Lower lobe of right lung (tissue), 2 donors: ENCODE results near the gene ODC1. TPM values are rescaled to one million over a fixed set of nuclear protein-coding genes. Genes with fewer than 3 reads are reported as not detected.
A peak's percentile ranks its signal among the peaks of the same experiment; 100 is the strongest.

ENCODE experiments used
- ATAC-seq, 2 donors: fragments of 200-7000 bp; cut with Tn5 transposase; one replicate each; pipeline ENCODE4 v1.9.1; 2020 to 2022; ENCODE audit warnings: mild to moderate bottlenecking in 2 of 2, moderate library complexity in 2 of 2
- DNase-seq: peaks from one replicate; pipeline ENCODE4 v3.0.0-alpha.2; 2020
- H3K27ac ChIP-seq: fragments of 200-600 bp; one replicate; pipeline ENCODE4 v1.8.0; 2022
- H3K27me3 ChIP-seq: fragments of 200-600 bp; one replicate; pipeline ENCODE4 v1.8.0; 2022; ENCODE audit warnings: low read depth
- H3K36me3 ChIP-seq: fragments of 200-600 bp; one replicate; pipeline ENCODE4 v1.8.0; 2022; ENCODE audit warnings: mild to moderate bottlenecking
- H3K4me1 ChIP-seq: fragments of 200-600 bp; one replicate; pipeline ENCODE4 v1.8.0; 2022
- H3K4me3 ChIP-seq: fragments of 200-600 bp; one replicate; pipeline ENCODE4 v1.8.0; 2022; ENCODE audit warnings: mild to moderate bottlenecking
- H3K9me3 ChIP-seq: fragments of 200-600 bp; one replicate; pipeline ENCODE4 v1.8.0; 2022
- intact Hi-C: fragments of 100-400 bp; cut with DNase I; formaldehyde crosslinking; loops from one replicate; pipeline ENCODE4 v1.11.0; 2022
- total RNA-seq: library from RNA; stranded (reverse); fragmentation: NEBNext Ultra II Directional; extraction: Animal tissue kit (Norgen Biotek cat#: 25700); gene quantifications from one replicate; pipeline ENCODE4 v1.2.1, GENCODE V29; 2021
- TF ChIP-seq, protein P1 (sequence below): fragments of 200-600 bp; IDR thresholded peaks from one replicate; pipeline ENCODE4 v1.8.0; 2022; ENCODE audit warnings: antibody characterized with exemption, mild to moderate bottlenecking
- donor health status: DM: no; HTN: yes; CAD: no; lungs with severe emphysema.

The ODC1 gene
- total RNA-seq, 1 donor from 2014 or later = 30.1 TPM

DNA sequence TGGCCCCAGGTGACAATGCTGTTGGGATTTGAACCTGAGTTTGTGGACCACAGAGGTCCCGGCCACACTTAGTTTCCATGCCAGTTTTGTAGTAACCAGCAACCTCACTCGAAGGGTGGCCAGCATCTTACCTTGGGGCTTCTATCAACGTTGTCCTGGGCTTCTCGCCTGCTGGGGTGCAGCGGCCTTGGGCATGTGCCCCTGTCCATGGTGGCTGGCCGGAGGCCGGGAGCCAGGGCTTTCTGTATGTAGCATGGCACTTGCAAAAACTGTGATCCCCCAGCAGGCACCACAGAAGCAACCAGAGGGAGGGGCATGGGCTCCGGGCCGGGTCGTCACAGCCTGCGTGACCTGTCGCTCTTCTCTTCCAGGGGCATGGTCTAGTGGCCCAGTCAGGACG, 51.7 kb downstream of the ODC1 start:
- peak overlapping the region; percentile 60 for H3K27ac ChIP-seq
- peaks cover 82% of the 10 kb centered on the region for H3K4me1 ChIP-seq
- no peaks in the 10 kb centered on the region for H3K27me3 ChIP-seq
- peaks cover 17% of the 10 kb centered on the region for H3K36me3 ChIP-seq
- intact Hi-C loops = no loop called here
- DNase-seq (no peak), ATAC-seq (no peak)
- TF ChIP-seq, protein P1, sequence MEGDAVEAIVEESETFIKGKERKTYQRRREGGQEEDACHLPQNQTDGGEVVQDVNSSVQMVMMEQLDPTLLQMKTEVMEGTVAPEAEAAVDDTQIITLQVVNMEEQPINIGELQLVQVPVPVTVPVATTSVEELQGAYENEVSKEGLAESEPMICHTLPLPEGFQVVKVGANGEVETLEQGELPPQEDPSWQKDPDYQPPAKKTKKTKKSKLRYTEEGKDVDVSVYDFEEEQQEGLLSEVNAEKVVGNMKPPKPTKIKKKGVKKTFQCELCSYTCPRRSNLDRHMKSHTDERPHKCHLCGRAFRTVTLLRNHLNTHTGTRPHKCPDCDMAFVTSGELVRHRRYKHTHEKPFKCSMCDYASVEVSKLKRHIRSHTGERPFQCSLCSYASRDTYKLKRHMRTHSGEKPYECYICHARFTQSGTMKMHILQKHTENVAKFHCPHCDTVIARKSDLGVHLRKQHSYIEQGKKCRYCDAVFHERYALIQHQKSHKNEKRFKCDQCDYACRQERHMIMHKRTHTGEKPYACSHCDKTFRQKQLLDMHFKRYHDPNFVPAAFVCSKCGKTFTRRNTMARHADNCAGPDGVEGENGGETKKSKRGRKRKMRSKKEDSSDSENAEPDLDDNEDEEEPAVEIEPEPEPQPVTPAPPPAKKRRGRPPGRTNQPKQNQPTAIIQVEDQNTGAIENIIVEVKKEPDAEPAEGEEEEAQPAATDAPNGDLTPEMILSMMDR = no peak
- H3K9me3 ChIP-seq = no peaks in the 10 kb centered on the region
- H3K4me3 ChIP-seq = no peak overlapping the region

DNA sequence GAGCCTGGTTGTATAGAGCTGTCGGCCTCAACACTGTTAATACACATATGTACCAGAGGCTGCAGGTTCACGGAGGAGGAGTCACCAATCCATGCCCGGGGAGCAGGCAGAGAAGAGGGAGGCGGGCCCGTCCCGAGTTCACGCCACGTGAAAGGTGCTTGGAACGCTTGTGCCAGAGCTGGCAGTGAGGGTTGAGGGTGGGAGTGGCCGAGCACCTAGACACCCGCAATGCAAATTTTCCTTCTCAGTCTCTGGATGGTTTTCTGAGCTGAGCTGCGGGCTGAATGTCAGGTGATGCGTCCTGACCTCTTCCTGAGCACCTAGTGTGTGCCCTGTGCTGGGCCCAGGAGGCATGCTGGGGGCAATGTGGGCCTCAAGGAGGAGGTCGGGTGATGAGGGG, 52.2 kb downstream of the ODC1 start:
- Histone ChIP-seq H3K4me1 (peaks cover 80% of the 10 kb centered on the region), H3K9me3 (no peaks in the 10 kb centered on the region), H3K27ac (no peak overlapping the region), H3K4me3 (no peak overlapping the region), H3K36me3 (peaks cover 17% of the 10 kb centered on the region), H3K27me3 (no peaks in the 10 kb centered on the region)
- DNase-seq = peak; percentile 81
- ATAC-seq = peak; percentile 64 to 79
- TF ChIP-seq, protein P1 = no peak
- intact Hi-C loops = no loop called here

DNA sequence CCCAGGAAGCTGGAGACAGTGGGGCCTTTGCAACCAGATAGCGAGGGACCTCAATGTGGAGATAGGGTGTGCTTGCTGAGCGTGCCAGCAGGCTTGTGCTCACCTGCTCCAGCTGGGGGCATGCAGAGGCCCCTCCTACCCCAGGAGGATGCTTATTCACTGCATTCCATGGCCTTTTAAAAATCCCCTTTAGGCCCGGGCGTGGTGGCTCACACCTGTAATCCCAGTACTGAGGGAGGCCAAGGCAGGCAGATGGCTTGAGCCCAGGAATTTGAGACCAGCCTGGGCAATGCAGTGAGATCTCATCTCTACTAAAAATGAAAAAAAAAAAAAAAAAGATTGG, 54.5 kb downstream of the ODC1 start:
- Histone ChIP-seq H3K27me3 (no peaks in the 10 kb centered on the region), H3K4me3 (no peak overlapping the region), H3K9me3 (no peaks in the 10 kb centered on the region), H3K27ac (peak overlapping the region; percentile 47), H3K36me3 (peaks cover 7% of the 10 kb centered on the region), H3K4me1 (peaks cover 86% of the 10 kb centered on the region)
- no peak for ATAC-seq
- no peak for DNase-seq
- intact Hi-C loops = no loop called here
- TF ChIP-seq, protein P1 = no peak

DNA sequence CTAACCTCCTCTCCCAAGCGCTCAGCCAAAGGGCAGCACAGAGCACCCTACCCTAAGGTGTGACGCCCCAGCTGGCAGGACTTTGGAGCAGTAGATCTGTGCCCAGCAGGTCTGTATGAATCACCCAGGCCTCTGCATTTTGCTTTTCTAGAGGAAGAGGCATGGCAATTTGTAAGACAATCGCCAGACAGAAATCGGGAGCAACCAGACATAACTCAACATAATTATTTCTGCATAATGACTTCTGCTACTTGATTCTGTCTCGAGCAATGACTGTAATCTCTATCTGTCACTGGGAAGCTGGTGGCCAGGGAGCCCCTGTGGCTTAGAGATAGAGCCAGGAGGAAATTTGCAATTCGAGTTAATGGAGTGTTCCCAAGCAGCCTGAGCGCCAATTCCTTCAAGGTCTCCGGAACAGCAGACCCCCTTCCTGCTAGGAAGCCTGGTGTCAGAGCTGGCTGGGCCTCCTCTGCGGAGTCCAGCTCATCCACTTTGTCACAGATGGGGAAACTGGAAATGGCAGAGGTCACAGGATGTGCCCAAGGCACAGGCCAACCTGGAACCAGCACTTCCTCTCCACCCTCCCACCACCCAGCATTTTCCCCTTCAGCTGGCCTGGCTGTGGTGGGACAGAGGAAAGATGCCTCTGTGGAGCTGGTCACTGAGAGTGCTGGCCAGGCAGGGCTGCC, 55.0 kb downstream of the ODC1 start:
- peak overlapping the region; percentile 47 for H3K27ac ChIP-seq
- H3K27me3 ChIP-seq = no peaks in the 10 kb centered on the region
- no peak overlapping the region for H3K4me3 ChIP-seq
- H3K36me3 ChIP-seq = peaks cover 7% of the 10 kb centered on the region
- intact Hi-C loops = no loop called here
- no peaks in the 10 kb centered on the region for H3K9me3 ChIP-seq
- DNase-seq (no peak), ATAC-seq (no peak)
- H3K4me1 ChIP-seq = peaks cover 86% of the 10 kb centered on the region
- TF ChIP-seq, protein P1 = no peak

DNA sequence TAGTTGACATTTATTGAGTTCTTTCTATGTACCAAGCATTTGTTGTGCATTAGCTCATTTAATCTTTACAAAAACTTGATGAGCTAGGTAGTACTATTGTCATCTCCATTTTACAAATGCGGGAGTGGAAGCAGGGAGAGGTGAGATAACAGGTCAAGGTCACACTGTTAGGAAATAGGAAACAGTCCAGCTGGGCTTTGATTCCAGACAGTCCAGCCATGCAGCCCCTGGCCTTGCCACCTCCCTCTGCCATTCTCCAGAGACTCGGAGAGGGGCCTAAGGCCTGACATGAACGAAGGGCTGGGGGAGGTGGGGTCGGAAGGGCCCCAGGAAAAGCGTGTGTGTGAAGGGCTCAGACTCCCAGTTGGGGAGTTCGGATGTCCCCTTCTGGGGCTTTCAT, 55.6 kb downstream of the ODC1 start:
- intact Hi-C loops = no loop called here
- peaks cover 1% of the 10 kb centered on the region for H3K36me3 ChIP-seq
- H3K9me3 ChIP-seq = no peaks in the 10 kb centered on the region
- H3K4me1 ChIP-seq = peaks cover 86% of the 10 kb centered on the region
- H3K27me3 ChIP-seq = no peaks in the 10 kb centered on the region
- peak overlapping the region; percentile 47 for H3K27ac ChIP-seq
- DNase-seq (no peak), ATAC-seq (no peak)
- no peak overlapping the region for H3K4me3 ChIP-seq
- TF ChIP-seq, protein P1 = no peak
